Right atrium auricular region (tissue), 2 donors: Measurements from ENCODE around the gene RHCG. TPM values are rescaled to one million over a fixed set of nuclear protein-coding genes. Genes with fewer than 3 reads are reported as not detected.
"Not testable (repeated sequence)": the region's sequence is repeated elsewhere in the genome, so short reads cannot be mapped to it uniquely, and the experiment has no call there.

Experiments used
- DNase-seq: peaks from one replicate; pipeline ENCODE4 v3.0.0-alpha.2; 2019; ENCODE audit warnings: low spot score
- H3K27ac ChIP-seq, 2 donors: fragments of 200-600 bp; sonication (generic); 1 replicate in 1 of 2; 2 replicates in 1 of 2; pipeline ENCODE4 v1.5.1; 2016 to 2019
- H3K27me3 ChIP-seq, 2 donors: fragments of 200-600 bp; sonication (generic); one replicate each; pipeline versions ENCODE4 v1.5.1 to v1.6.0; 2017 to 2019
- H3K36me3 ChIP-seq: fragments of 200-600 bp; sonication (generic); one replicate; pipeline ENCODE4 v1.5.1; 2016
- H3K4me1 ChIP-seq, 2 donors: fragments of 200-600 bp; sonication (generic); one replicate each; pipeline versions ENCODE4 v1.5.1 to v1.6.0; 2017 to 2019
- H3K4me3 ChIP-seq, 2 donors: fragments of 200-600 bp; sonication (generic); 1 replicate in 1 of 2; 2 replicates in 1 of 2; pipeline ENCODE4 v1.5.1; 2017 to 2019; ENCODE audit warnings: mild to moderate bottlenecking in 1 of 2, moderate library complexity in 1 of 2
- H3K9me3 ChIP-seq, 2 donors: fragments of 200-600 bp; sonication (generic); one replicate each; pipeline ENCODE4 v1.5.1; 2019
- total RNA-seq, 2 donors: library from RNA; depleted of rRNA; stranded (reverse); fragments of >200 nt; gene quantifications; one replicate each; pipeline ENCODE4 v1.1.0, GENCODE V29; 2016
- TF ChIP-seq, protein P1 (sequence below), 2 donors: fragments of 200-600 bp; sonication (generic); IDR thresholded peaks; one replicate each; pipeline ENCODE4 v1.5.1; 2019; ENCODE audit warnings: antibody characterized with exemption in 2 of 2

Gene RHCG
- total RNA-seq, 2 donors from 2014 or later: 0.37 to 0.43 TPM

- H3K27ac ChIP-seq: no peak overlapping the region
- no peaks in the 10 kb centered on the region for H3K4me1 ChIP-seq
- H3K36me3 ChIP-seq: no peaks in the 10 kb centered on the region
- TF ChIP-seq, protein P1, sequence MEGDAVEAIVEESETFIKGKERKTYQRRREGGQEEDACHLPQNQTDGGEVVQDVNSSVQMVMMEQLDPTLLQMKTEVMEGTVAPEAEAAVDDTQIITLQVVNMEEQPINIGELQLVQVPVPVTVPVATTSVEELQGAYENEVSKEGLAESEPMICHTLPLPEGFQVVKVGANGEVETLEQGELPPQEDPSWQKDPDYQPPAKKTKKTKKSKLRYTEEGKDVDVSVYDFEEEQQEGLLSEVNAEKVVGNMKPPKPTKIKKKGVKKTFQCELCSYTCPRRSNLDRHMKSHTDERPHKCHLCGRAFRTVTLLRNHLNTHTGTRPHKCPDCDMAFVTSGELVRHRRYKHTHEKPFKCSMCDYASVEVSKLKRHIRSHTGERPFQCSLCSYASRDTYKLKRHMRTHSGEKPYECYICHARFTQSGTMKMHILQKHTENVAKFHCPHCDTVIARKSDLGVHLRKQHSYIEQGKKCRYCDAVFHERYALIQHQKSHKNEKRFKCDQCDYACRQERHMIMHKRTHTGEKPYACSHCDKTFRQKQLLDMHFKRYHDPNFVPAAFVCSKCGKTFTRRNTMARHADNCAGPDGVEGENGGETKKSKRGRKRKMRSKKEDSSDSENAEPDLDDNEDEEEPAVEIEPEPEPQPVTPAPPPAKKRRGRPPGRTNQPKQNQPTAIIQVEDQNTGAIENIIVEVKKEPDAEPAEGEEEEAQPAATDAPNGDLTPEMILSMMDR (IDR thresholded peaks at IDR 0.05): peak; percentile 16 to 71
- no peak overlapping the region for H3K4me3 ChIP-seq
- H3K27me3 ChIP-seq: no peaks in the 10 kb centered on the region
- DNase-seq: no peak
- H3K9me3 ChIP-seq: no peaks in the 10 kb centered on the region
Measured at GRCh38 chr15:89472785-89473256, 23.6 kb downstream of the RHCG start.

- TF ChIP-seq, protein P1 (IDR thresholded peaks at IDR 0.05): no peak
- Histone ChIP-seq H3K27me3 (no peaks in the 10 kb centered on the region), H3K4me3 (no peak overlapping the region), H3K27ac (no peak overlapping the region), H3K36me3 (no peaks in the 10 kb centered on the region), H3K9me3 (no peaks in the 10 kb centered on the region), H3K4me1 (no peaks in the 10 kb centered on the region)
- DNase-seq: no peak
Measured at GRCh38 chr15:89469426-89470096, 26.8 kb downstream of the RHCG start.

- H3K27me3 ChIP-seq, H3K9me3 ChIP-seq, H3K4me1 ChIP-seq, H3K36me3 ChIP-seq, H3K27ac ChIP-seq, H3K4me3 ChIP-seq, DNase-seq: not testable (repeated sequence)
Measured at GRCh38 chr15:89468813-89469212, 27.6 kb downstream of the RHCG start.

DNA sequence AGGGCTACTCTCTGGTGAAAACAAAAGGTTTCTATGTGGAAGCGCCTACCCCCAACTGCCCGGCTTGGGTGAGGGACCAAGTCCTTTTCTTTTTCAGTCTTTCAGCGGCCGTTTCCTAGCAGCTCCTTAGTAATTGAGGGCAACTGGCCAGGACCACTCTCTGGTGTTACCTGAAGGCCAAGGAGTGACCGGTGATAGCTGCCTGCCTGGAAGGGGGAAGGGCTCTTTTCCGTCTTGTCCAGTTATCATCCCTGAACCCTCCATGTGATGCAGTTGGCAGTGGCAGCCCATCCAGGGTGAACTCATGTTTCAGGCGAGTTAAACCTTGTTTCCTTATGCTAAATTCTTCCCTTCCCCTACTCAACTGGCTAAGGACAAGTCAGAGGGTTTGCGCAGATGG, 33.3 kb downstream of the RHCG start:
- TF ChIP-seq, protein P1 (IDR thresholded peaks at IDR 0.05): no peak
- no peaks in the 10 kb centered on the region for H3K36me3 ChIP-seq
- no peak overlapping the region for H3K27ac ChIP-seq
- DNase-seq: no peak
- no peaks in the 10 kb centered on the region for H3K4me1 ChIP-seq
- H3K4me3 ChIP-seq: no peak overlapping the region
- no peaks in the 10 kb centered on the region for H3K9me3 ChIP-seq
- no peaks in the 10 kb centered on the region for H3K27me3 ChIP-seq

DNA sequence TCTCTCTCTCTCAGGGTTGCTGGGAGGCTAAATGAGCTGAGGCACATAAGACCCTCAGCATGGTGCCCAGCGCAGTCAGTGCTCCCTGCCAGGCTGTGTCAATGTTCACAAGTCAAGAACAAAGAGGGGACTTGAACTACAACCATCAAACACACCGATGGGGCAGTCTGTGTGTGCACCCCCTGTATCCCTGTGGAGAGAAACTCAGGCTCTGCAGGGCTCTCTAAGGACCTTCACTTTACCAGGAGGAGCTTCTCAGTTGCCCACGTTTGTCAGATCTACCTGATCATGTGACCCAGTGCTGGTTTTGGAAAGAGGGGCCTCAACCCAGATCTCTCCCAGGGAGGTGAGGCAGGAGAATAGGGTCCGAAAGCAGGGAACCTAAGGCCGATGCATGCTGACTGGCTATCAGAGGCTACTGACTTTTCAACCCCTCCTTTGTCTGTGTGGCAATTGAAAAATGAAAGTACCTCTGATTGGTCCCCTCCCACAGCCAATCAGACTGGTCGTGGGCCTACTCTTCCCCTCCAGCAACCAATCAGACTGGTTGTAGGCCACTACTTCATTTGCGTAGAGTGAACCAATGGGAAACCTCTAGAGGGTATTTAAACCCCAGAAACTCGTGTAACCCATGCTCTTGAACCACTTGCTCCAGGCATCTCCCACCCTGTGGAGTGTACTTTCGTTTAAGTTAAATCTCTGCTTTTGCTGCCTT, 34.0 kb downstream of the RHCG start:
- H3K4me3 ChIP-seq: no peak overlapping the region
- no peak for DNase-seq
- H3K27ac ChIP-seq: no peak overlapping the region
- no peaks in the 10 kb centered on the region for H3K36me3 ChIP-seq
- TF ChIP-seq, protein P1 (IDR thresholded peaks at IDR 0.05): no peak
- no peaks in the 10 kb centered on the region for H3K27me3 ChIP-seq
- no peaks in the 10 kb centered on the region for H3K9me3 ChIP-seq
- H3K4me1 ChIP-seq: no peaks in the 10 kb centered on the region

DNA sequence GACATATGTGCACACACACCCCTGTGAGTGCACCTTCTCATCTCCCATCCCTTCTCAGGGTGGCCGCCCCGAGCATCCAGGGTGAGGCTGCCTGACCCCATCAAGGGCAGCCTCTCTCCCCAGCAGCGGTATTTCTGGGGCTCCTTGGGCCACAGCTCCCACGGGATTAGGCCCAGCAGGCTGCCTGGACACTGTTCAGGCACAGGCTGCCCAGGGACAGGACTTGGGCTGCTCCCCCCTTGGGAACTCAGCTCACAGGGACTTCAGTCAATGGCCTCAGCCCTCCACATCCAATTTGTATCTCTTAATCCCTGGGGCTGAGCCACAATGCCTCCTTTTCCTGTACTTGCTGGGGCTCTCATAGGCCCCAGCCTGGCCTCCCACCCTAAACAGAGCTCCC, 35.0 kb downstream of the RHCG start:
- no peaks in the 10 kb centered on the region for H3K4me1 ChIP-seq
- TF ChIP-seq, protein P1 (IDR thresholded peaks at IDR 0.05): no peak
- no peaks in the 10 kb centered on the region for H3K36me3 ChIP-seq
- no peaks in the 10 kb centered on the region for H3K9me3 ChIP-seq
- H3K27ac ChIP-seq: no peak overlapping the region
- H3K27me3 ChIP-seq: no peaks in the 10 kb centered on the region
- no peak overlapping the region for H3K4me3 ChIP-seq
- no peak for DNase-seq
